GM12878 (cell line): ENCODE data around the gene JDP2. TPM values are rescaled to one million over a fixed set of nuclear protein-coding genes. Genes with fewer than 3 reads are reported as not detected.

Source experiments
- BCL11A ChIP-seq: IDR thresholded peaks from 2 replicates; pipeline ENCODE4 v1.6.1; 2011; ENCODE audit warnings: low read depth, low read length
- CREB1 ChIP-seq: IDR thresholded peaks from 2 replicates; pipeline ENCODE4 v1.6.1; 2012; ENCODE audit warnings: low read depth, mild to moderate bottlenecking, inconsistent platforms
- ELK1 ChIP-seq: IDR thresholded peaks from 2 replicates; pipeline ENCODE4 v1.6.1; 2012; ENCODE audit warnings: low read depth, low read length, improper control_type of control experiment
- HDAC6 ChIP-seq: fragments of 200-600 bp; sonication (generic); IDR thresholded peaks from one replicate; pipeline ENCODE4 v1.8.0; 2017; ENCODE audit warnings: antibody characterized with exemption; ENCODE audit not compliant: unreplicated experiment
- JUNB ChIP-seq: IDR thresholded peaks from 2 replicates; pipeline ENCODE4 v1.6.1; 2016; ENCODE audit warnings: antibody characterized with exemption, mild to moderate bottlenecking
- NFYA ChIP-seq: IDR thresholded peaks from 2 replicates; pipeline ENCODE4 v1.6.1; 2011; ENCODE audit warnings: low read depth, mild to moderate bottlenecking, low read length, improper control_type of control experiment, borderline replicate concordance
- ZBTB40 ChIP-seq: fragments of 450-650 bp; IDR thresholded peaks from 2 replicates; pipeline ENCODE4 v1.6.1; 2016; ENCODE audit warnings: mild to moderate bottlenecking, moderate library complexity, borderline replicate concordance
- polyA plus RNA-seq, 11 experiments: library from polyadenylated mRNA; depleted of rRNA in 4 of 11; unstranded in 6 of 11; stranded (reverse) in 5 of 11; fragments of >200 nt; fragmentation: Nextera tagmentation in 4 of 11; fragmentation: Illumina TruSeq in 1 of 11; extraction: Ambion mirVana in 4 of 11; extraction: Trizol in 1 of 11; gene quantifications; 1 replicate in 1 of 11; 2 replicates in 10 of 11; pipeline versions ENCODE4 v1.2.1 to v1.2.3, GENCODE V29; 2011 to 2016; ENCODE audit warnings: inconsistent platforms in 2 of 11, missing spikeins in 2 of 11, low read depth in 1 of 11
- total RNA-seq, 4 experiments: library from RNA; depleted of rRNA in 3 of 4; stranded (reverse); fragments of >200 nt in 3 of 4; fragmentation: Illumina TruSeq in 1 of 4; extraction: Trizol in 1 of 4; gene quantifications; 2 replicates each; pipeline versions ENCODE4 v1.2.1 to v1.2.3, GENCODE V29; 2013 to 2021

JDP2 gene
- total and polyA plus RNA-seq, 10 of the 15 experiments (the other 5 are each of a cell fraction or from before 2014, with no cell fraction given), result 0.71 to 21.3 (median 11.2) TPM

GRCh38 chr14:75522224-75522982, 94.6 kb downstream of the JDP2 start, which contains the start of gene BATF (continued):
- TF ChIP-seq ELK1 (no peak), HDAC6 (no peak), JUNB (no peak), ZBTB40 (no peak), CREB1 (0 out of 2 replicates have a peak, but pooled peaks have one; percentile 69), NFYA (no peak), BCL11A (peak; percentile 55; the same call in 1 of the 2 replicates)
